GM18517 (cell line): ENCODE results near the gene AUNIP.

ENCODE experiments used
- ATAC-seq: cut with Tn5 transposase; IDR thresholded peaks from one replicate; pipeline ENCODE4 v1.9.1; 2021; ENCODE audit warnings: mild to moderate bottlenecking, moderate library complexity; ENCODE audit not compliant: unreplicated experiment

AUNIP gene

GRCh38 chr1:25890239-25891034 is 31.2 kb upstream of the AUNIP start:
- ATAC-seq = no peak

DNA sequence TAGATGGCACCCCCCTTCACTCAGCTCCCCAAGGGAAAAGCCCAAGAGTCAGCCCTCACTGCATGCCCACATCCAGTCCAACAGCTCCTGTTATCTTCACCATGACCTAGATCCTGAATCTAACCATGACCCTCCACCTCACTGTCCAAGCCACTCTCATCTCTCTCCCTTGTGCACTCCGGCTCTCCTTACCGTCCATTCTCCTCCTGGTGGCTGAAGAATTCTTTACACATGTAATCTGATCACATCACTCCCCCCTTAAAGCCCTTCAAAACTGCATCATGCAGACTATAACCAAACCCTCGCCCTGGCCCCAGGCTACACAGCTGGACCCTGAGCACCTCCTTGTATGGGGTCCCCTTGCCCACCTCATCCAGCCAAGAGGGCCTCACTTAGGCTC is 30.2 kb upstream of the AUNIP start:
- no peak for ATAC-seq

- no peak for ATAC-seq
These were observed 29.2 kb upstream of the AUNIP start for GRCh38 chr1:25888426-25888987.

- no peak for ATAC-seq
These were observed 26.3 kb upstream of the AUNIP start for GRCh38 chr1:25885602-25886001.

DNA sequence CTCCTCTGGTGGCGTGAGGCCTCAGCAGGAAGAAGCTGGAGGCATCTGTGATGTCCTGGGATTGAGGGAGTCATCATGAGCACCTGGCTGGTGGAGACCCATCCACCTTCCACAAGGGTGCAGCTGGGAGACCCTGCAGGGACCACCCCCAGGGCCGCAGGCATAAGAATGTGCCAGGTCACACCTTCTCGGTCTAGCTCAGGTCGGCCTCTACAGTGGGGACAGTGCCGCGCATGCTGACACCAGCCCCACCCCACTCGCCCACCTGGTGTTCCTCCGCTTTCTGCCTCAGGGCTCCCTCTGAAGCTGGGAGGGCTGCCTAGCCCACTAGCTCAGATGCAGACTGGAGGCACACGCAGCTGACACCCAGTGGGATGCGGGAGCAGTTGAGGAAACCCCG is 22.0 kb upstream of the AUNIP start:
- ATAC-seq = no peak

DNA sequence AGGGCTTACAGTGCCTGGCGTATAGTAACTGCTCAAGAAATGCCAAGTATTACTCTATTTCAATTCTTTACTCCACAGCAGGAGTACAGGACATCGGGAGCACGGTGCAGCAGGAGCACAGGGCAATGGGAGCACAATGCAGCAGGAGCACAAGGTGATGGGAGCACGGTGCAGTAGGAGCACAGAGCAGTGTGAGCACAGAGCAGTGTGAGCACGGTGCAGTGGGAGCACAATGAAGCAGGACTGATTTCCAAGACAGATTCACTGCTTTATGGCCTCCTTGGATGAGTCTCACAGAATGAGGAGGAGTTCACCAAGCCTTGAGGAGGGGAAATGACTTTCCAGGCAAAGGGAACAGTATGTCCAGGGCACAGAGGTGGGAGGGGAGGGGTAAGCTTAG is 21.3 kb upstream of the AUNIP start:
- no peak for ATAC-seq

GRCh38 chr1:25879675-25880074 is 20.4 kb upstream of the AUNIP start:
- no peak for ATAC-seq

- no peak for ATAC-seq
These were observed 19.4 kb upstream of the AUNIP start for GRCh38 chr1:25878690-25879089.

DNA sequence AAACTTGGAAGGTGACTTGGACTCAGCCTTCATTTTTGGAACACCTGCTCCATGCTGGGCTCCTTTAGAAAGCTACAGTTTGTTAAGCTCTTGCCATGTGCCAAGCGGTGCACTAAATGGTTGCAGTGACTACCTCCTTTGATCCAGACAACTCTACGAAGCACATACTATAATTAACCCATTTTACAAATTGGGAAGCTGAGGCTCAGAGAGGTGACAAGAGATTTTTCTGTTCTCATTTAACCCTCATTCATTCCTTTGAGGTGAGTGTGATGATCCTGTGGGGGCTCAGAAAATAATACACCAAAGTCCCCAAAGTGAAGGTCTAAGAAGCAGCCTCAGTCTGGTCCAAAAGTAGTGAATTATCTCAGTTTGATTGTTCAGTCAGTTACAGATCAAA is 17.9 kb upstream of the AUNIP start:
- no peak for ATAC-seq

GRCh38 chr1:25876693-25877077 is 17.4 kb upstream of the AUNIP start:
- ATAC-seq = no peak

DNA sequence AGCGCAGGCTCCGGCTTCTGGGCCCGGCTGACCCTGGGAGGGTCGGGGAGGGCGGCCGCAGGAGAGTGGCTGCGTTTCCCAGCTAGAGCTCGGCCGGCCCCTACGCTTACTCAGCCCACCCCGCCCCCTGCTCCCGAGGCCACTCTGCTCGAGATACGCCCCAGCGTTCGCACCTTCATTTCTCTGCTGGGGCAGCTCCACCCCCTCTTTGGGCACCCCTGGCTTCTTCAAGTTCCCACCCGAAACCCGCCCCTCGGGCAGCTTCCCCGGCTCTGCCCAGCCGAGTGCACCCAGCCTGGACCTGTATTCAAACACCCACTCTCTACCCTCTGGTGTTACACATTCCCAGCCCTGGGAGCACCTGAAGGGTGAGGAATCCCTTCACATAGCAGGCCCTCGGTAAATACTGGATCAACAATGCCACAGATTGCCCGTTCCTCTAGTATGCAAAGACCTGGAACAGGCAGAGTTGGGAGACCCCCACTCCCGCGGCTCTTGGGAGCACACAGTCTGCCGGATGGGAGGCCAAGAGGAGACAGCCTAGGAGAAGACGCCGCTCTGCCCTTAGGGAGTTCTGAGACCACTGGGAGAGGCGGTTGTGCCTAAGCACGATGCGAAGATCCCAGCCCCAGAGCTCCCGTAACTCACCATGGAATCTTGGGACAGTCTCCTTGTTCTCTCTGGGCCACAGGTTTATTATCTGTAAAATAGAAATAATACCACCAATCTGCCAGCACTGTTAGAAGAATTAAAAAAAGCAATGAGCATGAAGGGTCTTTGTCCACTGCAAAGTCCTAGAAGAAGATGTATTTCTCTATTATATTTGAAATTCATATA is 16.8 kb upstream of the AUNIP start:
- no peak for ATAC-seq

- no peak for ATAC-seq
These were observed 16.0 kb upstream of the AUNIP start, which contains the start of gene PAQR7 for GRCh38 chr1:25875154-25875855. Gene PAQR7, minus strand, starts transcription at chr1:25875708. Its CDS starts 11,869 bp downstream, at chr1:25863839.

DNA sequence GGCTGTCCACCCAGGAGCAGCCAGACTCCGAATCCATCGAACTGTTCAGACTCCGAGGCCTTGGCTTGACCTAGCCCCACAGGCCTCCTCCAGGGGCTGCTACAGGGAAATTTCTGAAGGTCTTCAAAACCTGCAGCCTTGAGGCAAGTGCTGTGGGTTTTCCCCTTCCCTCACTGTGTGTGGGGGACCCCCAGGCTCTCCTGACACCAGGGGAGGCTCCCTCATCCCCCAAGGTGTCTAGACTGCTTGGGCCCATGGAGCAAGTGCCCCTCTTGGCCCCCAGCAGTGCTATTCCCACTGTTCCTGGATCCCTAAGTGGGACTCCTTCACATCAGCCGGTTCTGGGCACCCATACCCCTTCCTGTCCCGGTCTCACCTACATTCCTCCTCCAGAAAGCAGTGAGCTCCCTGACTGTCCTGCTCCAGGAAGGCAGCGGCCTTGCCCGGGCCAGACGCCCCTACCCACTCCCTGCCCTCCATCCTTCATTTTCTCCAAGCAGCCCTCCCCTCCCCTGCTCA is 15.4 kb upstream of the AUNIP start:
- ATAC-seq = no peak

- ATAC-seq = no peak
These were observed 15.0 kb upstream of the AUNIP start for GRCh38 chr1:25874209-25874608.

DNA sequence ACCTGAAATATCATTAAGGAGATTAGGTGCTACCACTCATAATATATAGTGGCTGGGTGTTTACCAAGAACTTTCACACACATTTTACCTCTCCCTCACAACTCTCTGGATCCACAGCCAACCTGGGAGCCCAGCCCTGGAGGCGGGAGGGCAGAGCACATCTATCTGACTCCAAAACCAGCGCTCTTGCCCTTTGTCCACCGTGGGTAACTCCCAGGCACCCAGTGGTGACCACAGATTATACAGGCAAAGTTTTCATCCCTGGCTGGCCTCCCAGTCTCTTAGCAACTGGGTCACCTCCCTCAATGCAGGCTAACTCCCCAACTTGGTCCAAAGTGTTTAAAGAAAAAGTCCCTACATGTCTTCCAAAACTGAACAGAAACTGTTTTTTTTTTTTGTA is 13.9 kb upstream of the AUNIP start:
- no peak for ATAC-seq

DNA sequence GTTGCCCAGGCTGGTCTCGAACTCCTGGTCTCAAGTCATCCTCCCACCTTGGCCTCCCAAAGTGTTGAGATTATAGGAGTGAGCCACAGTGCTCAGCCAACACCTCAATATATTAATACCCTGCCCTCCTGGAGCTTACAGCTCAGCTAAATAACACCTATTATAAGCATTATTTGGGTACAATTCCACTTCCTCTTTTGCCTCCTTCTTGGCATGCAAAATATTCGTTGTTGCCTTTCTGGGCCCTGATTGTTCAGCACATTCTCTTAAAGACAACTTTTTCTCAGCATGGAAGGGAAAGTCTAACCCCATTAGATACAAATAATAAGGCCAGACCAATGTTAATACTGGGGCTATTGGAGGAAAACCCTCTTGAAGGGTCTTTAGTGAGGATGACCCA is 13.5 kb upstream of the AUNIP start:
- ATAC-seq = no peak

DNA sequence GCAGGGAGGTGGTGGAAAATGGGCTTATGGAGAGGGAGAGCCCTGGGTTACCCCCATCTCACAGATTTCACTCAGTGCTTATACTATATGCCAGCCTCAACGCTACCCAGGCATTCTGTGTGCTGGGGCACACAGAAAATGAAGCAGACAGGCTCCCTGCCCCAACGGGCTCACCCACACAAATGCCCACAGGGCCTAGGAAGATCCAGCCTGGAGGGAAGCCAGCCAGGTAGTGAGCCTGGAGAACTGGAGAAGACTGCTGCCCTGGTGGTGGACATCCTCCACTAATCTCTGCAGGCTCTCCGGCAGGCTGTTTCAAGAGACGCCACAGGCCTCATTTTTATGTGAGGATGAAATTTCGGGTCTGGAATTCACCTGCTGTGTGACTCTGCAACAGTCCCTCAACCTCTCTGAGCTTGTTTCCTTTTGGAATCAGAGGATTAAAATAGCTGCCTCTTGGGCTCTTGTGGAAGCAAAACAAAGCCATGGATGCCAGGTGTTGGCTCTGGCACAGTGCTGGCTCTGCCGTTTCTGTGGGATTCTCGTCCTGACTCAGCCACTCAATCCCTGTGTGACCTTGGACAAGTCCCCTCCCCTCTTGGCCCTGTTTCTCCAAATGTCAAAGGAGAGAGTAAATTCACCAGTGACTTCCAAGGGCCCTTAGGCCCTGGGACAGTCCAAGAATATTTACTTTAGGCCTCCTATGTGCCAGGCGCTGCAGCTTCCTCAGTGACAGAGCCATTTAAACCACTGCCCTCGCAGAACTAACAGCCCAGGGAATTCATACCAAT is 12.6 kb upstream of the AUNIP start:
- ATAC-seq = no peak

DNA sequence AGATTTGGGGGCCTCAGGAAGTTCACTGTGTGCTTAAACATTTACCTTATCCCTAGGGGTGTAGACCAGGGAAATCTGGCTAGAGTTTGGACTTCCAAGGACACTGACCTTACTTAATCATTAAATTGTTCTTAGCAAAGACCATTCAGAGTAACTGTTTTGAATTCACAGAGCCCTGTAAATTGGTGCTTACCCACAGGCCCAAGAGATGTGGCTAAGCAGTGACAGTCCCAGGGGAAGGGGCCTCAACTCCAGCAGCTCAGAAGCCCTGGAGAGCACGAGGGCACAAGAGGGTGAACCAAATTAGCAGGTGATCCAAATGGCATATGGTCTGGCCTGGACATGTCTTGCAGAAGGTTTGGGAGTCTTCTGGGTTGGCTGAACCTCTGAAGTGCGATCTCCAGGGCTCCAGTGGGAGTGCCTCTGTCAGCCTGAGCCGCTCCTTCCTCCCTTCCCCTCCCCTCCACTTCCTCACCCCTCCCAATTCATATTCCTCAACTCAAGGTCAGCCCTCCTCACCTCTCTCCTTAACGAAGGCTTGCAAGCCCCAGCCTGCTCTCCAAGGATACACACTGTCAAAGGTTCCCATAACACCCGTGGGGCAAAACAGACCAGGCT is 11.9 kb upstream of the AUNIP start:
- ATAC-seq = no peak

DNA sequence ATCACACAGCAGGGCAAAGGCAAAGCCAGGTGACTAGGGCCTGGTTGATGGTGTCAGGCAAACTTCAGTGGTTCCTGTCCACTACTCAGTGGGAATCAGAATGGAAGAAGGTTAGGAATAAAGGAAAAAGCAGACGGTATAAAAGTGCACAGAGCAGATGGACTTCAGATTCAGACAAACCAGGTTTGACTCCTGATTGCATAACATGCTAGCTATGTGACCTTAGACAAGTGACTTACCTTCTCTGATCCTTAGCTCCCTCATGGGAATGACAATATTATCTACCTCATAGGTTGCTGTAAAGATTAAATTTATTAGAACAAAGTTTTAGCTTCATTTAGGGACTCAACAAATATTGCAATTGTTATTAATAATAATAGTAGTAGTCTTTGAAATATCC is 11.4 kb upstream of the AUNIP start:
- no peak for ATAC-seq
